Measurements from ENCODE around the gene MGP.

Gene MGP

GRCh38 chr12:14904854-14905253, 19.2 kb upstream of the MGP start:
- FAIRE-seq = no peak
- DNase-seq (ENCODE audit: extremely low spot score, insufficient read length, low read depth) = no peak

DNA sequence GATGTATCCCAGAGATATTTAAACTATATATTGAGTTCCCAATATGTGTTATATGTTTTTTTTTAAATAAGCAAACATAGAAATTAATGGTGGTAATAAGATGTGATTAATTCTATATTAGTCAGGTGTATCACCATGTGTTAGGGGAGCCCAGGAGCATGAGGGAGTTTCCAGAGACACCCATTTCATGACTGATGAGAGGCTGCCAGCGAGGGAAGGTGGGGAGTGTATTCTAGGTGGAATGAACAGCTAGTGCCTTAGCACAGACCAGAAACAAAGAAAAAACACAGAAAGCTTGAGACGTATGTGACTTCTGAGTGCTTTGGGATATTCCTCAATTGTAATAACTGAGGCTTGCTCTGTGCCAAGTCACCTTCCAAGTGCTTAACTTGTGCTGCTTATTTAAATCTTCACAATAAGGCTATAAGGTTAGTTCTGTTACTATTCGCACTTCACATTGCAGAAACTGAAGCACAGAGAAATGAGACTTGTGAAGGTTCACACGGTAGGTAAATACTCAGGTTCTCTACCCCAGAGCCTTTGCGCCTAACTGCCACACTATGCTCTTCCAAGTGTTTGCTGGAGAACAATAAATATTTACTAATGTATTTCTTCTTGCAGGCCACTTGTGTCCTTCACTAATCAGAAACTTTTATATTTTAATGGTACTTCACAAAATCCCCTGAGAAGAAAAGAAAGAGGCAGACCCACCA, 17.9 kb upstream of the MGP start:
- FAIRE-seq = no peak
- DNase-seq (ENCODE audit: extremely low spot score, insufficient read length, low read depth) = no peak

DNA sequence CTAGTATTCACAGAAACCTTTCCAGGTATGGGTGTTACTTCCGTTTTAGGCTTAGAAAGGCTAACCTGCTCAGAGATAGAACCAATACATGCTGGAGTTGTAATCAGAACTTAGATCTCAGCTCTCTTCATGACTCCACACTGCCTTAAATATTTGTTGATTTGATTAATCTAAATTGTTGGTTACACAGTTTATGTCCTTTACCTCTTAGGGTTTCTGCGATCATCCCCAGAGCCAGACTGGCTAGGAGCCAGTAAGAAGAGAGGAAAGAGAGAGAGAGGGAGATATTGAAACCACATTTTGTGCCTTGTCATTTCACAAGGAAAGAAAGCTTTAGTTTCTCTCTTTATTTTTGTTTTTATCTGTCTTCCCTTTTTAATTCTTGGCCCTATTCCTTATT, 16.8 kb upstream of the MGP start:
- FAIRE-seq = no peak
- DNase-seq (ENCODE audit: extremely low spot score, insufficient read length, low read depth) = no peak

DNA sequence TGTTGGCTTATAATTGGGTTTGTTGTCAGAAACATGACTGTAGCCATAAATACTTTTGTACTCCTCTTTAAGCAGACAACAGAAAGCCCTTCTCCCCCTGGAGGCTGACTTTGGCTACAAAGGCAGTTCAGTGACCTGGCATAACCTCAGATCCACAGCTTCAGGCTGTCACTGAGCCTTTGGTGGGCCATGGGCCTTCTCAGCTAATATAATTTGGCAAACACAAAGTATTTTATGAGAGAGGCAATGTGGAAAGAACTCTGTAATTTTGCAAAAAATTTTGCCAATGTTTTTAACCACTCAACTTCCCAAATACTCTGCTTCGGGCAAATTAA, 15.5 kb upstream of the MGP start:
- FAIRE-seq (no peak), DNase-seq (ENCODE audit: extremely low spot score, insufficient read length, low read depth) (no peak)

DNA sequence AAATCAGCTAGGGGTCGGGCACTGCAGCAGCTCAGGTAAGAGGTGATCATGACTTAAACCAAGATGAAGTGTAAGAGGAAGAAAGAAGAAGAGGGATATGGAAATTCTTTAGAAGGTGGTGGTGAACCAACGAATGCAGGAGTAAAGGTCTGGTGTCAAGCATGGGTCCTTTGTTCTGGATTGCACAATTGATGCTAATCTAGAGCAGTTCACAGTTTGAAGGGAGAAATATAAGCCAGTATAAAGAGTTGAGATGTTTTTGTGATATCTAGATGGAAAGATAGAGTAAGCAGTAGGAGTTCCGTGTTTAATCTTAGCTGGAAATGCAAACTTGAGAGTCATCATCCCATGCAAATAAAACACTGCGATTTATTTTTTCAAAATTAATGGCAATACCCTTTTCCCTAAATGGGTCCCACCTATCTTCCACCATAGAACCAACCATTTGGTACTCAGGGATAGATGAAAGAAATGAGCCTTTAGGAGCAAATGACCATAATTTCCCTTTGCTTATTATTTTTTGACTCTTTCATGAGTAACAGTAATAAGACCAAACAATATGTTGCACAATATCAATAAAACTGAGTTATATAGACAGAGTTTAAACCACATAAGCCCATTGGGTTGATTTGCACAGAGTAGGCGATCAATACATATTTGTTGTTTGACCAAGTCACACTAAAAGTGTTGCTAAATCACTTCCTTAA, 15.0 kb upstream of the MGP start:
- no peak for DNase-seq (ENCODE audit: extremely low spot score, insufficient read length, low read depth)
- peak; percentile 9 for FAIRE-seq

DNA sequence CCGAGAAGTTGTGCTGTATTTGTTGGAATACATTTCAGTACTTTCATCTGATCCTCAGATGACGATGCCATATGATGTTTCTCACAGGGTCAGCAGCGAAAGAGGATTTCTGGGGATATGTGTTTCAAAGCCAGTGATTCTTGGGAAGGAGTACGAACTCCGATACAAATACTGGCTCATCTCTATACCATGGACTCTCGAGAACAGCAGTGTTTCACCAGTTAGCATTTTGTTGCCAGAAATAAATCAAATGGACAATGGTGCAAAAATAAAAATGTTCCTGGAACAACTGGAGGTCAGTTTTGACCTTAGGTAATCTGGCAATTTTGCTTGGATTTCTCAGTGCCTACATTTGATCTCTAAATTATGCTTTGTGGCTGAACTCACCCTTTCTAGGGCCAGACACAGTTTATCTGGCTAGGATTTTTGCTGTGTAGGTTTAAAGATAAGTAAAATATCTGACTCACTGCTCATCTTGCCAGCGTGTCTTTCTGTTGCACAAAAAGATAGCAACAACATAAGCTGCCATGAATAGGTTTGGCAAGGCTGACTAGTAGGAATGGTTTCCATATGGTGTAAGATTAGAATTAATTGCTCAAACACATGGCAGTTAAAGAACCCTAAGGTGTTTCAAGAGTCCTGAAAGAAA, 11.0 kb upstream of the MGP start:
- DNase-seq (ENCODE audit: extremely low spot score, insufficient read length, low read depth) (no peak), FAIRE-seq (no peak)

GRCh38 chr12:14893506-14894250, 8.0 kb upstream of the MGP start:
- FAIRE-seq = no peak

GRCh38 chr12:14892726-14893505, 7.3 kb upstream of the MGP start:
- DNase-seq (ENCODE audit: extremely low spot score, insufficient read length, low read depth) (no peak), FAIRE-seq (peak; percentile 41)

More at GRCh38 chr12:14893506-14894250, 8.0 kb upstream of the MGP start:
- DNase-seq (ENCODE audit: extremely low spot score, insufficient read length, low read depth) = no peak

- FAIRE-seq = no peak
- no peak for DNase-seq (ENCODE audit: extremely low spot score, insufficient read length, low read depth)
Observed at GRCh38 chr12:14890701-14891100, 5.0 kb upstream of the MGP start.

GRCh38 chr12:14886271-14886670, 617 bp upstream of the MGP start:
- DNase-seq (ENCODE audit: extremely low spot score, insufficient read length, low read depth) = no peak
- no peak for FAIRE-seq

- DNase-seq (ENCODE audit: extremely low spot score, insufficient read length, low read depth) = peak; percentile 8
- peak; percentile 96 for FAIRE-seq
Observed at GRCh38 chr12:14884458-14884878, 1.2 kb downstream of the MGP start.

GRCh38 chr12:14883686-14884085, 2.0 kb downstream of the MGP start:
- no peak for FAIRE-seq

DNA sequence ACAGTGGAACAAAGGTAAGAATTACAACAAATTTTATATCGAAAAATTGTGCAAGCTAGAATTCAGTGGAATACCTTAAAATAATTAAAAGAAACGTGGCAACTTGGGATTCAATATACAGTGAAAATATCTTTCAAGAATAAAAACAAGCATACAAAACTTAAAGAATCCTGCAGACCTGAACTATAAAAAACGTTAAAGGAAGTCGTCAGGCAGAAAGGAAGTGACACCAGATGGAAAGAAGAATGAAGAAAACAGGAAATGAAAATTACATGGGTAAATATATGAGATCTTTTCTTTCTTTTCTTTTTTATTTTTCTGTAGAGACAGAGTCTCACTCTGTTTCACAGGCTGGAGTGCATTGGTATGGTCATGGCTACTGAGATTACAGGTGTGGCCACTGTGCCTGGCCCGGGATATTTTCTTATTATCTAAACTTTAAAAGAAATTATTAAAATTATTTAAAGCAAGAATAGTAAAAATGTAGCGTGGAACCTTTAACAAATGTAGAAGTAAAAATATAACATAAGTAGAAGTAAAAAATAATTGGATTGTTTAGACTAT, 4.7 kb downstream of the MGP start:
- no peak for FAIRE-seq
- DNase-seq (ENCODE audit: extremely low spot score, insufficient read length, low read depth) = no peak

More at GRCh38 chr12:14883686-14884085, 2.0 kb downstream of the MGP start:
- no peak for DNase-seq (ENCODE audit: extremely low spot score, insufficient read length, low read depth)

- no peak for DNase-seq (ENCODE audit: extremely low spot score, insufficient read length, low read depth)
- no peak for FAIRE-seq
Observed at GRCh38 chr12:14879222-14879933, 6.3 kb downstream of the MGP start.

DNA sequence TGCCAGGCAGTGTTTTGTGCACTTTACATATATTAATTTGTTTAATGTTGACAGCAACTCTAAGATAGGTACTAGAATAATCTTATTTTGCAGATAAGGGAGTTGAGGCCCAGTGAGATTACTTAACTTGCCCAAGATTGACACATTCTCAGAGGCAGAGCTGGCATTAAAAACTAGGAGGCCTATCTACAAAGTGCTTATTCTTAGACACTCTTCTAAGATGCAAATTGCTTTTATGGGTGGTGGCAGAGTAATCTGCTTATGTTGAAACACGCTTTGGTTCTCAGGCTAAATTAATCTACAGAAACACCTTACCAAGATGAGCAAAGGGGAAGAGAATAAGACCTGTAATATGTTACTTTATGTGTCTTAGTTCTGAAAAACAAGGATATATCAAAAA, 7.2 kb downstream of the MGP start:
- DNase-seq (ENCODE audit: extremely low spot score, insufficient read length, low read depth) = no peak
- FAIRE-seq = no peak

GRCh38 chr12:14876833-14877232, 8.8 kb downstream of the MGP start:
- DNase-seq (ENCODE audit: extremely low spot score, insufficient read length, low read depth) (no peak), FAIRE-seq (no peak)

GRCh38 chr12:14874882-14875281, 10.8 kb downstream of the MGP start:
- no peak for DNase-seq (ENCODE audit: extremely low spot score, insufficient read length, low read depth)
- FAIRE-seq = no peak

DNA sequence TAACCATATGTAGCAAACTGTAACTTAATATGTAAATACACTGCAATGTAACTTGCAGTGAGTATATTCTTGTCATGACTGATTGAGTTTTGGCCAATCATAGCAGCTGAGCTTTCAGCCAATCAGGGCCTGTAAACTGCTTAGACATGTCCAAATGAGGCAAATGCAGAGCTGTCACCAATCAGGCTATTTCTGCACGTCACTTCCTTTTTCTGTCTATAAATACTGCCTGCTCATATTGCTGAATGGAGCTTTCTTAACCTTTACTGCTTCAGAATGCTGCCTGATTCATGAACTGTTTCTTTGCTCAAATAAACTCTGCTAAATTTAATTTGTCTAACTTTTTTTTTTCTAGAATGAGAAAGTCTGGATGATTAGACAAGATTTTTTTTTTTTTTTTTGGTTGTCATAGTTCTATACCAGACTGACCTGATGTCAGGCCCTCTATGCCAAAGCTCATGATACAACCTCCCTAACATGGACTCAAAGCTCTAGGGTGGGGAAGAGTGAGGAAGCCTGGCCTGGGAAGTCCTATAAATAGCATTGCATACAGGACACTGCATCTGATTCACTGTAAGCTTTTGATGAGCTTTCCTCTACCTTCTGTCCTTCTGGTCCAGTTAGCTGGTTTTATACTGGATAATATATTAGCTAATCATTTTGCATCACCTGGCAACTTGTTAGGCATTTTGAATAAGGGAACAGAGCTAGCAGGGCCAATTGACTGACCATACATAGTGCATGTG, 12.0 kb downstream of the MGP start:
- no peak for FAIRE-seq
- DNase-seq (ENCODE audit: extremely low spot score, insufficient read length, low read depth) = no peak
